HG03280 (cell line): ENCODE data around the gene ZFHX3.
"Not testable (repeated sequence)": the region's sequence is repeated elsewhere in the genome, so short reads cannot be mapped to it uniquely, and the experiment has no call there.

Experiments
- ATAC-seq: cut with Tn5 transposase; IDR thresholded peaks from one replicate; pipeline ENCODE4 v1.9.1; 2021; ENCODE audit warnings: mild to moderate bottlenecking, moderate library complexity; ENCODE audit not compliant: unreplicated experiment

ZFHX3 gene

DNA sequence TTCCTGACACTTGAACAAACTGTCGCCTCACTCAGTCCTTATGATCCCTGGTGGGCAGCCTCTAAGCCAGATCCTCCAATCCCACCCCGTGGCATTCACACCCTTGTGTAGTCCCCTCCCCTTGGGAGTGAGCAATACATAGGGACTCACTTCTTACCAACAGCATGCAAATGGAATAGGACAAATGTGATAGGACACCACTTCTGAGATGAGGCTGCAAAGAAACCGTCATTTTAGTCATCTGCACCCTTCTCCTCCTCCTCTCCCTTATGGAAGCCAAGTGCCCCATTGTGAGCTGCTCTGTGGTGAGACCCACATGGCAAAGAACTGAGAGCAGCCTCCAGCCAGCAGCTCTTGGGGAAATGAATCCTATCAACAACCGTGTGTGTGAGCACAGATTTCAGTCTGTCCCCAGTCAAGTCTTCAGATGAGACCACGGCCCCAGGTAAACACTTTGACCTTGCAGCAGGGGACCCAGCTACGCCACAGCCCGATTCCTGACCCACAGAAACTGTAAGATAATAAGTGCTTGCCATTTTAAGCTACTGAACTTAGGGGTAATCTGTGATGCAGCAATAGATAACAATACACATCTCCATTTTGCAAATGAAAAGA lies 46.9 kb downstream of the ZFHX3 start:
- no peak for ATAC-seq

DNA sequence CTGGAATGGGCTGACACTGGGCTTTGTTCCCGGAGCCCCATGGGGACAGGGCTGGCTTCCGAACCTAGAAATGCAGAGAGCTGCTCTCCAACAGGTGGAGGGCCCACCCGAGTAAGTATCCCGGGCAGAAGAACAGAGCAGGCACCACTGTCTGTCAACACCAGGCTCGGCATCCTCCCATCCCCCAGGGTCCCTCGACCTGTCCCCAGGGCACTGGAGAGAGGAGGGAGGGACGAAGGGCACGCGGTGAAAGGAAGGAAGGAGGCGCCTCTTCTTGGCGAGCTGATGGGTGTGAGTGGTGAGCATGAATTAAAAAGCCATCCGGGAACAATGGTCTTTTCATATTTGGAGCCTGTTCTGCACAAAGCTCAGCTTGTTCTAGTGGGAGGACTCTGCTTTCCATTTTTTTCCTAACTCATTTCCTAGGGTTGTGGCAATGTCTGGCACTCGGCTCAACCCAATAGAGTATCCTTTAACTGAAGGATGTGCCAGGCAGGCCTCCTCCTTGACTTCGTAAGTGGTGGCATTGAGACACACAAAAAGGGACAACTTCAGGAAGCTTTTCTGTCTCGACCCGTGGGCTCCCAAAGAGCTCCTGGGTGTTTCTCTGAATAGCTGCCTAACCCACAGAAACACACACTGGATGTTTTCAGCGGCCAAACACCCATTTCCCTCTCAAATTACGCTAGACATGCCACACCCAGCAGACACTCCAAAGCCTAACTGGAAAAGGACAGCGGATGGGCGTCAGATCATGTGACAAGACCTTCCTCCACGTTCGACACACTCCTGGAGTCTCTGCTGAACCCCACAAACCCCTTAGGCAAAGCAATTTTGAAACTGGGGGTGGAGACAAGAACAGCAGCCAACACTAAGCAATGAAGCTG lies 47.7 kb downstream of the ZFHX3 start:
- ATAC-seq, result no peak

DNA sequence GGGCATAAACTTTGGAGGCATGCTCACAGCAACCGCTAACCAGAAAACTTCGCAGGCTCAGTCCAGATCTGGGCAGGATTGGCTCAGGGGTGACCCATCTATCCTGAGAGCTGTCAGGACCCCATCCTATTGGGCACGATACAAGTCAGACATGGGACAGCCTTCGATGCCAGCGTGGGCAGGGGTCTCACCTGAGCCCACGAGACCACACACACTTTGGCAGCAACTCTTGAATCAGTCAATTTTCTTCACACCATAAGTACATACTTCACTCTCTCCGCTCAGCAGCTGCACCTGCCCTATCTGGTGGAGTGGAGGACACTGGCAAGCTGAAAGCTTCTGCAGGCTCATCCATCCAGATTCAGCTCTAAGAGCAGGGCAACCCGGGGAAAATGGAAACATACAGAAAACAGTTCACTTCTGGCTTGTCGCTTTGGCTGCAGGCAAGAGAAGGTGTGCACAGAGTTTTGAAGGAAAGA lies 48.3 kb downstream of the ZFHX3 start:
- no peak for ATAC-seq

DNA sequence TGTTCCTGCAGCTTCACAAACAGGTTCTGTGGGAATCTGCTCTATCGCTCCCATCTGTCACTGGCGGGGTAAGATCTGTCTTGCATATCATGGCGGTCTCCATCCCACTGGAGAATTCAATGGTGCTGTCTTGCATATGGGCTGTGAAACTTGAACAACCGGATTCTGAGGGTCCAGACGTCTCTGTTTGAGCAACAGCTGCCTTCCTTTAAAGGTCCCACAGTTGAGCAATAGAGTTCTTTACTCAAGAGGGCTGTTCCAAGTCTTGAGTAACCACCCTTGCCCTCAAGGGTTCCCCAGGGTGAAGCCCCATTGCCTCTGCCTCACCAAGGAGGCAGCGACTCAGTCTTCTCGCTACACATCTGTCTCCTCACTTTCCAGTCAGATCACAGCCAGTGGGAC lies 50.8 kb downstream of the ZFHX3 start:
- ATAC-seq, result no peak

DNA sequence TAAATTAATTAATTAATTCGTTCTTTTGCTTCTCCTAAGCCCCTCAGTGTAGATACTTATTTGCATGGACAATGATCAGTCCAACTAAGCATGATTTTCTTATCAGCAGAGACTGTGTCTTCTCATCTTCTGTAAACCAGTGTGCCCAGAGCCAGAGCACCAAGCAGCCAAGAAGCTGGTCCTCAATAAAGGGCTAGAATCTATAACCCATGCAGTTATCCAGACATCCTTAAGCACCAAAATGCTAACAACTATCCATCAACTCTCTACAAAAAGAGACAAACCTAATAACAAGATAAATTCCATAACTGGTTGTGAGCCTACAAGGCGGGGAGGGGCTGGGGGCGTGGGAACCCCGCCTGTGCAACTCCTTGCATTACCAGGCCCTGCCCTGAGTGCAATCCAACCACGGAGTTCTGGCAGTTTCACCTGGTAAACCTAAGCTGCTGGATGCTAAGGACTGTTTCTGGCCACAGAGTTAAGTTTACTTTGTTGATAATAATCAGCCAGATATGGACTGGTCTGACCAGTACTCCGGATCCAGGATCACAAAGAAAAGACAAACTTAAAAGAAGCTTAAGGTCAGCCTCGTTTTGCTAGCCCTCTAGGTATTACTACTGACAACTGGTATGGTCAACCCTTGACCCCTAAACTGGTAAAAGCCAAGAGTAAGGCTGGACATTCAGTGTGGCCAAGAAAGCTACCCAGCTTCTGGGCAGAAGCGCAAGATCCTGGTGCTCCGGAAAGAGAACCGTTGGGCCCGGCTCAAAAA lies 51.5 kb downstream of the ZFHX3 start:
- no peak for ATAC-seq

DNA sequence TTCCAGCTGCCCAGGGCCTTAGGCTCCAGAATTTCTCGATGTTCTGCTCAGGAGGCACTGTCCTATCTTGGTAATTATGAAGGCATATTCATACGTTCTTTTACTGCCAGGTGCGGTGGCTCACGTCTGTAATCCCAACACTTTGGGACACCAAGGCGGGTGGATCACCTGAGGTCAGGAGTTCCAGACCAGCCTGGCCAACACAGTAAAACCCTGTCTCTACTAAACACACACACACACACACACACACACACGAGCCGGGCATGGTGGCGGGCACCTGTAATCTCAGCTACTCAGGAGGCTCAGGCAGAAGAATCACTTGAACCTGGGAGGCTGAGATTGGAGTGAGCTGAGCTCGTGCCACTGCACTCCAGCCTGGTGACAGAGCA lies 52.1 kb downstream of the ZFHX3 start:
- ATAC-seq, result not testable (repeated sequence)

DNA sequence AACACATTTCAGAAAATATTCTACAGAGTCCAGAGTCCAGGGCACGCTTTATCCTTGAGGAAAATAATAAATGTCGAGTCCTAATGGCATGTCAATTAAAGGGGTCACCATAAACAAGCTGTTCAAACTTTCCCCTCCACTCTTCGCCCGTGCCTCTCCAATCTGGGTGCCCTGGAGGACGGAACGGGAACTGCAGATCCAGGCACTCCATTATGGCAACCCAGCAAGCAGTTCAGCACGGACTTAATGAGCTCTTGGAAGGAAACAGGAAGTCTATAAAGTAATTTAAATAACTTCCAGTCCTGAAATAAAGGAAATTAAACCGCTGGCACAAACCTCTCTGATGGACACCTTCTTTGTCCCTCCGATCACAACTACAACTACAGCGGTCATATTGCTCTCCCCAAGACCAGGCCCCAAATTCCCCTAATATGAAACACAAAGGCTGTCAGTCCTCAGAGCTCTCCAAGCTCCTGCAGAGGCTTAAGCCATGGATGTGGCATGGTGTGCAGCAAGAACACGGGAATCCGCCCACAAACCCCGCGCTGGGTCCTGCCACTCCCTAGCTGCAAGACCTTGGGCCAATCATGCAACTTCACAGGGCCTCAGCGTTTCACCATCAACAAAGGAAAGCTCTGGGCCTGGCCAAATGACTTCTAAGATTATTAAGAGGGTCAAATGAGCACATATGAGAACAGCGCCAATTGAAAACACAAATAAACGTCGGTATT lies 52.6 kb downstream of the ZFHX3 start:
- ATAC-seq, result no peak

DNA sequence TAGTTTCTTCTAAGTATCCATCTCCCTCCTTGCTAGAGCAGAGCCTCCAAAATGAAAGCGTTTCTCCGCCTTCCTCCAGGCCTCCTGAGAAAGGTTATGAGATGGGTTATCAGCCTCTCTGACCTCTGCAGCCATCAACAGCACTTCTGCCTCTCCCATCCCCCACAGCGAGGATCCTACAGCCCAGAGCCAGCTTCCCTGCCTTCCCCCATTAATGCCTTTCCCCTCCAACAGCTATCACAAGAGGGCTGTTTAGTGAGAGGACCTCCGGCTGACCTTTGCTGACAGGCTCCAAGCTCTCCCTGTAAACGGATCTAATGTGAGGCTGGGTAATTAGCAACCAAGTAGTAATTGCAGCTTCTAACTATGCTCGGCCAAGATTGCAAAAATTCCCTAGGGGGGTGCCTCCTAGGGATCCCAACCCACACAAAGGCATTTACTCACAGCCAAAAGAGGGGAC lies 55.8 kb downstream of the ZFHX3 start:
- ATAC-seq, result no peak

DNA sequence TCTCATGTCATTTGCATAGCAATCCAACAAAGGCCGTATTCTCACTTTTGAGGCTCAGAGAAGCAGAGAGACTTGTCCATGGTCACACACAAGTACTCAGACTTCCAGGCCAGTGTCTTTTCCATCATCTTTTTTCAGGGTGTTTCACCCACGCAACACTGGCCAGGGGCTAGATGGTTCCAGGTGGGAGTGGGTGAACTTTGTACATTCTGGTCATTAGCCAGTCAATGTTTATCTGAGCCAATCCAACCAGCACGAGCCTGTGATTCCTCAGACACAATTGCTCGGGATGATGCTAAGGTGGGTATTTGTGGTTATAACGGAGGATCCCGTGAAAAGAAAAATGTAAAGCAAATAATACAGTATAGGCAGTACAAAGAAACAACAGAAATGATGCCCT lies 56.3 kb downstream of the ZFHX3 start:
- no peak for ATAC-seq

DNA sequence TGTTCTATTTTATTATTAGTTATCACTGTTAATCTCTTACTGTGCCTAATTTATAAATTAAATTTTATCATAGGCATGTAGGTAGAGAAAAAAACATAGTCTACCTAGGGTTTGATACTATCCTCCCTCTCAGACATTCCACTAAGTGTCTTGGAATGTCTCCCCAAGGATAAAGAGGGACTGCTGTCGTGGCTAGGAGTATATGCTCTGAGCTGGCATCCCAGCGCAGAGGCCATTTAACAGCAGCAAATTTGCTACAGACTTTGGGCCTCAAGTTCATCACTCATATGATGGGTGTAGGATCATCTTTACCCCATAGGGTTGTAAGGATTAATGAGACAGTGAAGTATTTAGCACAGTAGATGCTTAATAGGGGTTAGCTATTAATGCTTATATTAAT lies 56.7 kb downstream of the ZFHX3 start:
- no peak for ATAC-seq

DNA sequence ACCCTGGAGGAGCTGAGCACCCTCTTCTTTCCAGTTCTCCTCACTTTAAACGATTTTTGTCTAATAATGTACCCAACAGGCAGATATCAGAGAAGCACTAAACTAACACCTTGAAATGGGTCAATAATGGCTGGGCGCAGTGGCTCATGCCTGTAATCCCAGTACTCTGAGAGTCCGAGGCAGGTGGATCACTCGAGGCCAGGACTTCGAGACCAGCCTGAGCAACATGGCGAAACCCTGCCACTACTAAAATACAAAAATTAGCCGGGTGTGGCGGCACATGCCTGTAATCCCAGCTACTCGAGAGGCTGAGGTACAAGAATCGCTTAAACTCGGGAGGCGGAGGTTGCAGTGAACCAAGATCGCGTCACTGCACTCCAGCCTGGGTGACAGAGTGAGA lies 57.4 kb downstream of the ZFHX3 start:
- no peak for ATAC-seq

DNA sequence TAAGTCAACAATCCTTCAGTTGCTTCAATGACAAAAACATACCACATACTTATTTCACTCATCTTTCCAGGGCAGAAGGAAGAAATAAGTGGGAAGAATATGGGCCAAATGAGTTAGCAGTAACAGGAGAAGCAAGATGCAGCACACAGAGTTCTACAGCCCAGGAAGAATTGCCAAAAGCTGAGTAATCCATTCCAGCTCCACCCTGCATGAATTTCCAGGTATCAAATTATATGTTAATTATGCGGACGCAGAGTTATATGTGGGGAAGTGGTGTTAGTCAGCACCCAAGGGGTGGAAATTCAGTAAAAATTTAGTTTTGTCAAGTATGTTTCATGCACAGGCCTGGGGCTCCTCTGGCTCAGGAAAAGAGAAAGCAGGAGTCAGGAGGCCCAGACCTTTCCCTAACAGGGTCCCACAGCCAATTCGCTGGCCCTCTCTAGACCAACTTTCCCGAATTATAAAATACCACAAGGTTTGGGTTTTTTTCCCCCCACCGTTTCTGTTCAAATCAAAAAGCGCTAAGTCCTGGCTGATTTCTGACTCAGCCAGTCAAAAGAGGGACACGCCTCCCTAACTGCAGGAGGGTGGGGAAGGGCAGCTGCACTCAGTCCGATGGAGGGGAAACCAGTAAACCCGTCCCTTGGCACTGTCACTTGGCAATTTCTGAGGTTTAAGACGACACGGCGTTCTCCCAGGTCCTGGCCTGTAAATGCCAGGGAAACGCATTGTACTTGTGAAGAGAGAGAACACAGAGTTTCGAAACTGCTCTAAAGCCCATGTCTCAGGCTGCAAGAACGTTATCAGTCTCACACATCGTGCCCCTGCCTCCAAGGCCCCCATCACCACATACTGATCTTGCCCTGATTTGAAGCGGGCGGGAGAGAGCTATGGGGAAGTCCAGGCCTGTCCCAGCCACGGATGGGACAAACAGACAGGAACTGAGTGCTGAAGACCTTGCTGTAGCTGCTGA lies 58.1 kb downstream of the ZFHX3 start:
- no peak for ATAC-seq

DNA sequence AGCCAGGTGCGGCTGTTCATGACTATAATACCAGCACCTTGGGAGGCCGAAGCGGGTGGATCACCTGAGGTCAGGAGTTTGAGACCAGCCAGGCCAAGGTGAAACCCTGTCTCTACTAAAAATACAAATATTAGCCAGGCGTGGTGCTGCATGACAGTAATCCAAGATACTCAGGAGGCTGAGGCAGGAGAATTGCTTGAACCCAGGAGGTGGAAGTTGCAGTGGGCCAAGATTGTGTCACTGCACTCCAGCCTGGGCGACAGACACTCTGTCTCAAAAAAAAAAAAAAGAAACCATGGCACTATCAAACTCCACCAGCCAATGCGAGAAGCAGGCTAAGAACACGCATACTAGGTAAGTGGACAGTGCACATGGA lies 58.7 kb downstream of the ZFHX3 start:
- ATAC-seq, result not testable (repeated sequence)

DNA sequence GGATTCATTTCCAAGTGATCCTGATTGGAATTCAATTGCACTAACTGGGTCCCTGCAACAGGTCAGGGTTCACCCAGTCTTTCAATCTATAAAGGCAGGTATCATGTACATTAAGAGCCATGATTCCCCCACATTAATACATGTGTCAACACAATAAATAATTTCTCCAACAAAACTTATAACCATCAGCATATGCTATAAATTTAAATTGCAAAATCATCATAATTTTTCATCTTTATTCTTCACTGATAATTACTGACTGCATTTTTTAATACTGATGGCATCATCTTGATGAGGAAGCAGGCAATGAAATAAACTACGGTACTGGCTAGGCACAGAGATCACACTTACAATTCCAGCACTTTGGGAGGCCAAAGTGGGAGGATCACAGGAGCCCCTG lies 59.4 kb downstream of the ZFHX3 start:
- no peak for ATAC-seq

DNA sequence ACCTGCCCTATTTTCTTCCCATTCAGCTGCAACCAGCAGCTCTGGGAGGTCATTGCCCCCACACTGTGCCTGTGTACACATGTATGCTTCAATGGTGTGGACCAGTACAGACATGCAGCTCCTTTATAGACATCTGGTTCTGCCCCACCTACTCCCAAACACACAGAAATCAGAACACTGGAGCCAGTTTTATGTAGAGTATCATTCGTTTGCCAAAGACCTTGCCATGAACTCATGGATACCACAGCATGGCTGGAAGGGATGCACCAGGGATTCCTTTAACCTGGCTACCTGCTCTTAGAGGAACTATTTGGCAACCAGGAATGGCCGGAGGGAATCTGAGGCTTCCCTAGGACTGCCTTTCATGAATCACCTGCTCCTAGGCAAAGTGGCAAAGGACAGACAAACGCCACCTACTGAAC lies 60.4 kb downstream of the ZFHX3 start:
- no peak for ATAC-seq

DNA sequence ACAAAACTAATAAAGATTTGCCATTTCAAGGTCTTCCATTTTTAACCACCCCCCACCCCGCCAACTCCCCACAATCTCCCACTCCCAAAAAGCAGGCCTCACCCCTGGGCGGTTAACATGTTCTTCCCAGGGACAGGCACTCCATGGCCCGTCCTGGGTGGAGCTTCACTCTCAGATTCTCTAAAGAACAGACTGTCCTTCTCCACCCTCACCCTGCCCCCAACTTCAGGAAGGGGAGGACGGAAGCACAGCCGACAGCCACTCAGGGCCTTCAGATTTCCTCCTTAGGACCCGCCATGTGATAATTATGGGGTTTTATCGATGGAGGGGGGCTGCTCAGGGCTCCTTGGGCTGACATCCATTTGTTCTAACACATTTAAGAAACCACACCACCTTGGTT lies 61.9 kb downstream of the ZFHX3 start:
- no peak for ATAC-seq

DNA sequence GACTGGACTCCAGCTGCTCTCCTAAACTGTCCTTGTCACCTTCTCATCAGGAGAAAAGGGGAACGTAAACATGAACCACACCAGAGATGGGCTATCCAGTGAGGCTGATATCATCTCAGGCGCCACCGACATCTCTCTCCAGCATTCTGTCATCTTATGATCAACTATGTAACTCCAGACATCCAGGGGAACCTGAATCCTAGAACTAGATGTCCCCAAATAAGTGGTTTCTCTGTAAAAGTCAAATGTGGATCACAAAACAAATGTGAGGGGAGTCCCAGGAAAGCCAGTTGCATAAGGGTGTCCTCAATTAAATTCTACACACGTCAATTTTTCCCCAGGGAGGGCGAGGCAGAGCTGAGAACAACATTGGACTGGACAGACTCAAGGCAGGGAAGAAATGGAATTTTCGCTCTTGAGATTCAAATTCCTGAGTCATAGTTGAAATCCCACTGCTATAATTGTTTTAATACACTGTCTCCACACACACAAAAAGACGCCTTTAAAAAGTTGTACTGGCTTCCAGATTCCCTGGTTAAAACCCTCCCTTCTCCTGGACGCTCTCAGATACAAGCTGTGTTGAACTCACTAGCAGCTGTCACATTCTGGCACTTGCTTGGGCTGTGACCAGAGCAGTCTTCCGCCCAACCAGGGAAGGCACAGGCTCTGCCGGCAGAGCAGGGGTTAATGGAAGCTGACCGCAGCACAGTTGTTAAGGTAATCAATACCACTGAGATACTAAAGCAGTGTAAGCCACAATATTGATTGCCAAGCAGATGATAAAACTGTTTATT lies 62.6 kb downstream of the ZFHX3 start:
- no peak for ATAC-seq

DNA sequence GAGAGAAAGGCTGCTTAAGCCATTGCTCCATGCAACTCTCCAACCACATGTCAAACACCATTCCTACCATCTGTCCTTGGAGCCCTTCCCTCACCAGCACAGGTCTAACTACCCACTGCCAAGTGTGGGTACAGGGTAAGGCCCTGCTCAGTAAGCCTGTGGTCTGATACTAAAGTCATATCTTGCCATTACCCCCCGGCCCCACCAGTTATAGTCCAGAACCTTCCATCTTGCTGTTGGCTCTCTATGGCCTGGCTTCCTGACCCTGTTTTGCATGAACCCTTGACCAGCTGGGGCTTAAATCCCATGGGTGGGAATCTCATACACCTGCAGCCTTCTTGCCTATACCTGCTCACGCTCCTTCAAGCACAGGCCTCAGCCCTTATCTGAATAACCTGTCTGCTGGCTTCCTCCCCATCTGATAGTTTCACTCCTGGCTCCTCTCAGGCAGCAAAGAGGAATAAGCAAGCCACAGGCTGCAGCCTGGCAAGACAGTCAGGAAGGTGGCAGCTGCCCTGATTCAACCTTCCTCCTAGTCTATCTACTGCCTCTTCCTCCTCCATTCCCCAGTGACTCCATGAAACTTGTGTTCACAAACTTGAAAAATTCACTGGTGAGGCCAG lies 64.1 kb downstream of the ZFHX3 start:
- ATAC-seq, result no peak
